K562 (cell line): ENCODE data around the gene SBK3. TPM values are rescaled to one million over a fixed set of nuclear protein-coding genes. Genes with fewer than 3 reads are reported as not detected.
A peak's percentile ranks its signal among the peaks of the same experiment; 100 is the strongest.

Experiments
- ATAC-seq: fragments of 200-7000 bp; cut with Tn5 transposase; 3 replicates; pipeline ENCODE4 v1.9.1; 2020; ENCODE audit warnings: moderate library complexity
- BruUV-seq: library from RNA; stranded (reverse); fragments of 400-500 nt; replicated peaks from 2 replicates; lab custom pipeline; 2021; lab: Mats Ljungman, UMichigan
- CTCF ChIA-PET: fragments of 300-600 bp; formaldehyde crosslinking; extraction: SDS; loops from one replicate; lab custom pipeline; 2021; ENCODE audit warnings: low intra/inter-chr PET ratio; lab: Yijun Ruan, JAX
- POLR2A ChIA-PET: fragments of 300-600, 350-650 bp; sonication (Branson Sonifier 250); formaldehyde crosslinking; extraction: SDS; loops from one replicate; lab custom pipeline; 2021; ENCODE audit warnings: antibody characterized with exemption, inconsistent platforms; lab: Yijun Ruan, JAX
- DNase-seq, 4 experiments: peaks; one replicate each; pipeline versions ENCODE4 v3.0.0 to v3.0.0-alpha.2; 2011 to 2018; ENCODE audit warnings: low spot score in 3 of 4, mixed read lengths in 3 of 4; ENCODE audit errors: extremely low read depth in 1 of 4
- FAIRE-seq: peaks from 2 replicates; lab custom pipeline; 2011; peaks lifted over from hg19 to GRCh38; lab: Jason Lieb, UNC
- H2AFZ ChIP-seq: 2 replicates; pipeline ENCODE4 v1.6.0; 2011; ENCODE audit warnings: low read depth, low read length, control low read depth, inconsistent platforms
- H3K27ac ChIP-seq: fragments of 200-600 bp; 3 replicates; pipeline ENCODE4 v1.8.0; 2011; ENCODE audit warnings: low read depth, mild to moderate bottlenecking, control low read depth, inconsistent platforms, low read length, moderate library complexity, mixed read lengths; ENCODE audit errors: extremely low read depth
- H3K27me3 ChIP-seq, 2 experiments: fragments of 300-600 bp in 1 of 2; 2 replicates in 1 of 2; 3 replicates in 1 of 2; pipeline versions ENCODE4 v1.6.0 to v1.8.0; 2011; ENCODE audit warnings: inconsistent platforms in 2 of 2, low read length in 2 of 2, mild to moderate bottlenecking in 1 of 2, mixed read lengths in 1 of 2, moderate library complexity in 1 of 2; ENCODE audit not compliant: control insufficient read depth in 2 of 2, insufficient read depth in 2 of 2
- H3K36me3 ChIP-seq: fragments of 300-600 bp; 3 replicates; pipeline ENCODE4 v1.8.0; 2011; ENCODE audit warnings: mild to moderate bottlenecking, low read length, inconsistent platforms; ENCODE audit not compliant: control insufficient read depth, insufficient read depth
- H3K4me1 ChIP-seq, 2 experiments: fragments of 200-600 bp in 1 of 2; replicated peaks in 1 of 2; 2 replicates in 1 of 2; 3 replicates in 1 of 2; pipeline versions ENCODE4 v1.5.1 to v1.8.0; 2011; ENCODE audit warnings: inconsistent platforms in 2 of 2, low read length in 2 of 2, mild to moderate bottlenecking in 1 of 2, mixed read lengths in 1 of 2, moderate library complexity in 1 of 2; ENCODE audit not compliant: control insufficient read depth in 2 of 2, insufficient read depth in 2 of 2
- H3K4me2 ChIP-seq: 2 replicates; pipeline ENCODE4 v1.6.1; 2011; ENCODE audit warnings: low read length, control low read depth, inconsistent platforms, mixed read lengths; ENCODE audit not compliant: insufficient read depth
- H3K4me3 ChIP-seq: fragments of 200-600 bp; sonication (generic), shearing (Covaris generic); 2 replicates; pipeline ENCODE4 v1.5.1; 2016; ENCODE audit warnings: control low read depth, inconsistent platforms
- H3K79me2 ChIP-seq: fragments of 200-600 bp; 3 replicates; pipeline ENCODE4 v1.8.0; 2011; ENCODE audit warnings: low read length, inconsistent platforms; ENCODE audit not compliant: control insufficient read depth, insufficient read depth
- H3K9ac ChIP-seq, 2 experiments: 2 replicates each; pipeline versions ENCODE4 v1.6.0 to v1.6.1; 2011; ENCODE audit warnings: low read depth in 2 of 2, low read length in 2 of 2, control low read depth in 1 of 2, inconsistent platforms in 1 of 2, mild to moderate bottlenecking in 1 of 2, mixed read lengths in 1 of 2; ENCODE audit not compliant: insufficient read depth in 1 of 2
- H3K9me1 ChIP-seq: one replicate; pipeline ENCODE4 v1.6.0; 2011; ENCODE audit warnings: inconsistent platforms, mild to moderate bottlenecking, low read length, moderate library complexity; ENCODE audit not compliant: control insufficient read depth, insufficient read depth
- H3K9me3 ChIP-seq: replicated peaks from 2 replicates; pipeline ENCODE4 v1.5.1; 2011; ENCODE audit warnings: low read depth, low read length, inconsistent platforms; ENCODE audit not compliant: control insufficient read depth, insufficient read depth
- H4K20me1 ChIP-seq: replicated peaks from 2 replicates; pipeline ENCODE4 v1.6.1; 2011; ENCODE audit warnings: low read length, inconsistent platforms, mixed read lengths; ENCODE audit not compliant: control insufficient read depth, insufficient read depth
- EGR1 ChIP-seq: fragments of 450-650 bp; conservative IDR thresholded peaks from 2 replicates; pipeline ENCODE4 v1.6.1; 2017; ENCODE audit warnings: mild to moderate bottlenecking
- NR2C2 ChIP-seq, 2 experiments: fragments of 200-800 bp in 1 of 2; sonication (Bioruptor generic) in 1 of 2; sonication (generic) in 1 of 2; formaldehyde crosslinking in 1 of 2; IDR thresholded peaks; 2 replicates each; pipeline versions ENCODE4 v1.6.1 to v1.8.0; 2016 to 2022; ENCODE audit warnings: mild to moderate bottlenecking in 1 of 2, missing compliant biosample characterization in 1 of 2, missing genetic modification characterization in 1 of 2, missing genetic modification reagents in 1 of 2
- WGBS: fragments of 100-300 bp; shearing (Covaris generic); methylation state at CpG from one replicate; pipeline ENCODE4 v1.1.6; 2016; ENCODE audit warnings: low coverage, mixed read lengths; ENCODE audit not compliant: insufficient coverage; ENCODE audit errors: missing lambda C conversion rate; 5-methylcytosine and 5-hydroxymethylcytosine counted together
- in situ Hi-C: fragments of 300-500 bp; cut with MboI; formaldehyde crosslinking; loops from 4 replicates; pipeline ENCODE4 v1.15.0; 2018; ENCODE audit warnings: inconsistent platforms, mixed read lengths
- intact Hi-C: fragments of 100-400 bp; cut with micrococcal nuclease; formaldehyde crosslinking; loops from 2 replicates; pipeline ENCODE4 v1.14.2; 2022
- polyA plus RNA-seq, 8 experiments: library from polyadenylated mRNA; depleted of rRNA in 4 of 8; stranded (reverse) in 5 of 8; unstranded in 3 of 8; fragments of >200 nt; fragmentation: Nextera tagmentation in 2 of 8; fragmentation: Illumina TruSeq in 1 of 8; extraction: Ambion mirVana in 2 of 8; extraction: Trizol in 1 of 8; gene quantifications; 2 replicates each; pipeline versions ENCODE4 v1.2.1 to v1.2.3, GENCODE V29; 2011 to 2014; ENCODE audit warnings: inconsistent platforms in 1 of 8, missing spikeins in 1 of 8
- total RNA-seq, 7 experiments: library from RNA; depleted of rRNA in 6 of 7; stranded (reverse); fragments of >200 nt in 6 of 7; fragmentation: Illumina TruSeq in 2 of 7; extraction: Trizol in 2 of 7; gene quantifications; 2 replicates each; pipeline versions ENCODE4 v1.2.1 to v1.2.3, GENCODE V29; 2011 to 2021; ENCODE audit warnings: low replicate concordance in 1 of 7

SBK3 gene
- total and polyA plus RNA-seq, 9 of the 15 experiments (the other 6 are each of a cell fraction or from before 2014, with no cell fraction given), result 0.11 to 0.43 (median 0.13) TPM; not detected in 6

GRCh38 chr19:55525289-55526101 is 19.8 kb downstream of the SBK3 start:
- intact Hi-C loops, result no loop called here
- Histone ChIP-seq H3K27me3 (no peaks in the 10 kb centered on the region; a peak in 2 of 5 replicates), H3K4me2 (no peak overlapping the region), H3K79me2 (no peaks in the 10 kb centered on the region), H3K4me1 (peaks cover 0 to 30% of the 10 kb centered on the region in 2 experiments; a peak in 4 of 5 replicates), H3K9ac (peak overlapping the region in 1 of 2 experiments; percentile 71; a peak in 2 of 4 replicates), H2AFZ (no peak overlapping the region), H4K20me1 (no peaks in the 10 kb centered on the region), H3K4me3 (no peak overlapping the region), H3K9me1 (no peaks in the 10 kb centered on the region), H3K27ac (no peak overlapping the region), H3K36me3 (no peaks in the 10 kb centered on the region), H3K9me3 (peaks cover 12% of the 10 kb centered on the region)
- ChIA-PET CTCF (no interaction called here), POLR2A (no interaction called here)
- TF ChIP-seq NR2C2 (CRISPR knock-in tag; IDR thresholded peaks at IDR 0.05) (no peak), NR2C2 (tag; IDR thresholded peaks at IDR 0.05) (no peak), EGR1 (peak; percentile 39; the same call in 1 of the 2 replicates)
- ATAC-seq (no peak), DNase-seq (no peak), FAIRE-seq (no peak)
- in situ Hi-C loops, result no loop called here
- WGBS, result 20% methylated on average over 26 of the region's 29 CpGs
- no TSS peak for BruUV-seq
